Astrocyte of the cerebellum (primary cell): ENCODE measurements around the gene PATJ.

Source experiments
- DNase-seq: peaks from one replicate; pipeline ENCODE4 v3.0.0-alpha.2; 2011; ENCODE audit warnings: low read depth
- H3K4me3 ChIP-seq: 2 replicates; pipeline ENCODE4 v1.5.1; 2011; ENCODE audit warnings: mild to moderate bottlenecking, low read depth, low read length, moderate library complexity
- CTCF ChIP-seq: IDR thresholded peaks from 2 replicates; pipeline ENCODE4 v1.5.1; 2012; ENCODE audit warnings: low read length, low read depth, moderate library complexity, mild to moderate bottlenecking; ENCODE audit errors: missing control alignments
- in situ Hi-C: cut with HindIII; loops from 2 replicates; pipeline ENCODE4 v1.10.0; 2017; ENCODE audit warnings: low sequenced_read_pairs

PATJ gene

GRCh38 chr1:61807606-61808140 lies 65.4 kb downstream of the PATJ start:
- no peak overlapping the region for H3K4me3 ChIP-seq
- in situ Hi-C loops = no loop called here
- DNase-seq = no peak
- no peak for TF ChIP-seq CTCF

DNA sequence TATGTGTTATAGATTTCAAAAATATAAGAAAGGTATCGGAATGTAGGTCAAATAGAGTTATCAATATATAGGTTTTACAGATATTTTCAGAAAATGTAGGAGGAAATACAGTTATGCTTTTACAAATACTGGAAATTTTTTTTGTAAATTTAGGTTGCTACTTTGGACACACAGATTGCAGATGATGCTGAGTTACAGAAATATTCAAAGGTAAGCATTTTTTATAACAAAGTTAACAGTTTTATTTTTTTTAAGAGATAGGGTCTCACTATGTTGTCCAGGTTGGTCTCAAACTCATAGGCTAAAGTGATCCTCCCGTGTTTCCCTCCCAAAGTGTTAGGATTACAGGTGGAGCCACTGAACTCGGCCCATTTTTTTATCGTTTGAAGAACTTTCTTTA lies 66.0 kb downstream of the PATJ start:
- DNase-seq = no peak
- no peak overlapping the region for H3K4me3 ChIP-seq
- TF ChIP-seq CTCF = no peak
- in situ Hi-C loops = no loop called here

GRCh38 chr1:61808968-61809367 lies 66.7 kb downstream of the PATJ start:
- DNase-seq = no peak
- TF ChIP-seq CTCF = no peak
- no peak overlapping the region for H3K4me3 ChIP-seq
- in situ Hi-C loops = no loop called here

DNA sequence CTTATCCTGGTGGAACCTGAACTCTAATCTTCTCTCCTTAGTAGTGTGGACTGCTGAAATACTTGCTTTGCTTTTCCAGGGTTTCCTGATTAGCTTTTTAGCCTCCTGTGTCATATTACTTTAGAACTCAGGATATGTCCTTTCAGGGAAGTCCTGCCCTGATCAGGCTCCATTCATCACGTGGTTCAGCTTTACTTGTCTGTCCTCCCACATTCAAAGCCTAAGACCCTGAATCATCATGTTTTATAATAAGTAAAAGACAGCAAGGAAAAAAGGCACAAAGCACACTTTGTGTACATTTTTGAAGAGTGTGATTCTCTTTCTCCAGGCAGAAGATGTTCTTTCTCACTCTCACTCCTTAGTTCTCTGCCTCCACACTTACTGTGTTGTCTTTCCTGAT lies 70.6 kb downstream of the PATJ start:
- in situ Hi-C loops = no loop called here
- TF ChIP-seq CTCF = no peak

DNA sequence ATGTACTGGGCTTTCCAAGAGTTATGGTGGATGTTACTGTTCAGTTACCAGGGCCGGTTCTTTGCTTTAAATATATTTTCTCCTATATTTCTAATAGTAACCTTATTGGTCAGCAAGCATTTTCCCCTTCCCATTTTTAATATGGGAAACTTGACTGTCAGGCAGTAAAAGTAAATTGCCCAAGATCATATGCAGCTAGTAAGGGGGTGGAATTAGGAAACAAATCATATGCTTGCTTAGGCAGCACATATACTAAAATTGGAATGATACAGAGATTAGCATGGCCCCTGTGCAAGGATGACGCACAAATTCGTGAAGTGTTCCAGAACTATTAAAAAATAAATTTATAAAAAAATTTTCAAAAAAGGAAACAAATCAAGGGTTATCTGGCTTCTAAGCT lies 73.9 kb downstream of the PATJ start:
- no peak overlapping the region for H3K4me3 ChIP-seq
- no peak for DNase-seq
- in situ Hi-C loops = no loop called here

More for the DNA sequence above, 70.6 kb downstream of the PATJ start:
- DNase-seq = no peak
- H3K4me3 ChIP-seq = no peak overlapping the region

DNA sequence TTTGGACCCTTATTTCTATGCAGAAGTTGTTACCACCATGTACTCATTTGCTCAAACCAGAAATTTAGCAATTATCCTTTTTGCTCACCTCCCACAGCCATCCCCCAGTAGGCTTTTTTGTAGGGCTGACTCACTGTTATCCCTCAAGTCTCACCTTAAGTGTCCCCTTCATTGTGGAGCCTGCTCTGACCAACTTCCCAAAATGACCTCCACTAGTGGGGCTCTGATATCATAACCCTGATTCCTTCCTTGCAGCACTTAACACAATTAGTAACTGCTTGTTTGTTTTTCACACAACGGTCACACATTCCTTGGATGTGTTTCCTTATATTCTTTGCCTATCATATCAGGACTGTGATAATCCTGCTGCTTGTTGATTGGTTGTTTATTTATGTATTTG lies 76.7 kb downstream of the PATJ start:
- in situ Hi-C loops = no loop called here
- no peak for TF ChIP-seq CTCF
- no peak for DNase-seq
- H3K4me3 ChIP-seq = no peak overlapping the region

More for the DNA sequence above, 73.9 kb downstream of the PATJ start:
- no peak for TF ChIP-seq CTCF

DNA sequence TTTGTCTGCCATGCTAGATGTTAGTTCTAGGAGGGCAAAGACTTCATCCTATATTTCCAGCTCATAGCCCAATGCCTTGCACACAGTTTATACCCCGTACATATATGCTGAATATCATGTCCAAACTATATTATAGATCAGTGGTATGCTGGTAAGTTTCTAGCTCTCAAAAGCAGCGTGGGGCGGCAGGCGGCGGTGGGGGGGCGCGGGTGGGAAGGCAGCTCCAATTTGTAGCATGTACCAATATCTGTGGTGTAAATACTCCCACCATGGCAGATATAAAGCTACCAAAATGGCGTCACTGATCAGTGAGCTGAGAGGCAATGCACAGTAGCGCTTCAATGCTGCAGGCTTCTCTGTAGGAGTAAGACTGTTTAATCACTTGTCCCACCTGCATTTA lies 77.1 kb downstream of the PATJ start:
- no peak for TF ChIP-seq CTCF
- DNase-seq = no peak
- no peak overlapping the region for H3K4me3 ChIP-seq
- in situ Hi-C loops = no loop called here
